Stimulated activated CD4-positive, alpha-beta T cell treated with anti-CD3 and anti-CD28 coated beads, Interleukin-2, amount 100 ng/mL, for 24 hours (primary cell): ENCODE data around the gene MND1.

Source experiments
- DNase-seq, 2 donors: peaks; one replicate each; pipeline ENCODE4 v3.0.0-alpha.2; 2020

Gene MND1, protein sequence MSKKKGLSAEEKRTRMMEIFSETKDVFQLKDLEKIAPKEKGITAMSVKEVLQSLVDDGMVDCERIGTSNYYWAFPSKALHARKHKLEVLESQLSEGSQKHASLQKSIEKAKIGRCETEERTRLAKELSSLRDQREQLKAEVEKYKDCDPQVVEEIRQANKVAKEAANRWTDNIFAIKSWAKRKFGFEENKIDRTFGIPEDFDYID

DNA sequence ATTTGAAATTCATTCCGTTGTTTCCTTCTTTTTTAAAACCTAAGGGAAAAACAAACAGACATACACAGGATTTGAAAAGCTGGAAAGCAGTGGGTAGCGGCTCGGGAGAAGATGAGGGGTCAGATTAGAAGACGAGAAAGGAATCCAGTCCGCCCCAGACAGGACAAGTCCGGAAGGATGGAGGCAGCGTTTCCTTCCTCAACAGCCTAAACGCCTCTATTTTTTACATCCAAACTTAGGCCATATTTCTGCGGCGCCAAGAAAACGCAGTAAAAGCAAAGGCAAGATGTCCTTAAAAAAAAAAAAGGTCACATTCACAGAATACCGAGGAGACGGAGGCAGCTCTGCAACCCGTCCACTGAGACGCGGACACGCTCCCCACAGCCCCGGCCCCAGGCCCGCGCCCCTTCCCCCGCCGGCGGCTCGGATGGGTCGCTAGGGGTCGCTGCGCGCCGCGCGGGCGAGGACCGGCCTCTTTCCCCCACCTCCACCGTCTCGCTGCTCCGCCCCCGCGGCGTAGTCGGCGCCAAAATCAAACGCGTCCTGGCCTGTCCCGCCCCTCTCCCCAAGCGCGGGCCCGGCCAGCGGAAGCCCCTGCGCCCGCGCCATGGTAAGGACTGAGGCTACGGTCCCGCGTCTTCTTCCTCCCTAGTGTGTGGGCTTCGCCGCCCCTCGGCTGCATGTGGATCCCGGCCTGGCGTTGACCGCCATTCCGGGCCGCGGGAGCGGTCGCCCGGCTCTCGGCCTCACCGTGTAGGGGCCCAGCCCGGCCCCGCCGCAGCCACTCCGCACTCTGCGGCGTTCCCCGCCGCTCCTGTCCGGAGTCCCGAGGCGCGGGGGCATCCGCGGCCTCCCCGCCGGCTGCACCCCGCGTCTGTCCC is at the start of gene MND1:
Gene MND1, plus strand, starts transcription at position 558 of the 881 bp plus-strand sequence. Its CDS starts 50 bp downstream, at position 608.
- peak; percentile 94 to 95 for DNase-seq

DNA sequence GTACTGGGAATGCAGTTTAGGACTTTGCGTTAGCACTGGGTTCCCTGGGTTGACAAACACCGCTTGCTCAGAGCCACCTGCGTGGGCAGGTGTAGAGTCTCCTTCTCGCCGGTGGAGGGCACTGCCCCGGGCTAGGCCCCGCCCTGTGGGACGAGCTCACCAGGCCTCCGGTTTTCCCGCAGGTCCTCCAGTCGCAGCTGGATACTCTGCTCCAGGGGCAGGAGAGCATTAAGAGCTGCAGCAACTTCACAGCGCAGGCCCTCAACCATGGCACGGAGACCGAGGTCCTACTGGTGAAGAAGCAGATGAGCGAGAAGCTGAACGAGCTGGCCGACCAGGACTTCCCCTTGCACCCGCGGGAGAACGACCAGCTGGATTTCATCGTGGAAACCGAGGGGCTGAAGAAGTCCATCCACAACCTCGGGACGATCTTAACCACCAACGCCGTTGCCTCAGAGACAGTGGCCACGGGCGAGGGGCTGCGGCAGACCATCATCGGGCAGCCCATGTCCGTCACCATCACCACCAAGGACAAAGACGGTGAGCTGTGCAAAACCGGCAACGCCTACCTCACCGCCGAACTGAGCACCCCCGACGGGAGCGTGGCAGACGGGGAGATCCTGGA is 49.2 kb upstream of the MND1 start:
- no peak for DNase-seq

DNA sequence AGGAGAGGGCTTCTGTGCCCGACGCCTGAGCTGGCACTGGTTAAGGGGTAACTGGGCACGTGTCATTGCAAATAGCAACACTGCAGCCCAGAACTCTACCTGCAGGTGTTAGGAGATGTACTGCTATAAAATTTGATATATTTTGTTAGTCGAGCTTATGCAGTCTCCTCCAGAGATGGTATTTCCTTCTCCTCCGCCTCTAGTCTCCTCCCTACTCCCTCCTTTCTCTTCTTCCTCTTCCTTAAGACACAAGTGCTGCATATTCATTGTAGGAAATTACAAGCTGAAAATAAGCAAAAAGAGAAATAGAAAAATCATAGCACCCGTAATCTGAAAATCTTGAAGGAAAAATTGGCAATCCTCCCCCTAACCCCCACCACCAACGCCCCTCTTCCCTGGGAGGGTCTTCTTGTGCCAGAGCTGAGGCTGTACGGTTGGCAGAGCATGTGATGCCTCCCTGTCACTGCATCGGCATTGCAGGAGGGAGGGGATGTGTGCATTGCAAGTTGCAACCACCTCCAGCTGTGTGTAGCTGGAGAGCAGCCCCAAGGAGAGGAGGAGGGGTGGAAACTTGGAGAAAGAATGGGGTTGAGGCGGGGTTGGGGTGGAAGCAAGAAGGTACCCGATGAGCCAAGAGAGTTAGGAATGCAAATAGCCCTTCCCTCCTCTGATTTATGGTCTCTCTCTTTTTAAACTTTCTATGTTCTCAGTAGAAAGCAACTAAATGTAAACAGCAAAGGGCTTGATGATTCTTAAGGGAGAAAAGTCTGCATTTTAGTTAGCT is 48.3 kb upstream of the MND1 start:
- no peak for DNase-seq

DNA sequence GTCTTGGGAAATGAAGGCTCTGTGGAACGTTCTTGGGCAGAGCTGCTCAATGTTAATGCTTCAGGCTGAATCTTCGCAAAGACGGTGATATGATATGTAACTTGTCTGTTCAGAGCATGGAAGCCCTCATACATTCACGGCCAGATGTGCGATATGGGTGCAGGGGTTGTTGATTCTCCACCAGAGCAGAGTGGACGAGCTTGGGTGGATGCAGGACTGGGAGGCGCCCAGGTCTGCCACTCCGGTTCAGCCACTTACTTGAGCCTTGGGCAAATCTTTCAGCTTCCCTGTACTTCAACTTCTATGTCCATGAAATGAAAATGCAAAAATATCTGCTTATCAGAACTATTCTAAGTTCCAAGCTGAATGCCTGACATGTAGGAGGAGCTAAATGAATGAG is 47.4 kb upstream of the MND1 start:
- no peak for DNase-seq

DNA sequence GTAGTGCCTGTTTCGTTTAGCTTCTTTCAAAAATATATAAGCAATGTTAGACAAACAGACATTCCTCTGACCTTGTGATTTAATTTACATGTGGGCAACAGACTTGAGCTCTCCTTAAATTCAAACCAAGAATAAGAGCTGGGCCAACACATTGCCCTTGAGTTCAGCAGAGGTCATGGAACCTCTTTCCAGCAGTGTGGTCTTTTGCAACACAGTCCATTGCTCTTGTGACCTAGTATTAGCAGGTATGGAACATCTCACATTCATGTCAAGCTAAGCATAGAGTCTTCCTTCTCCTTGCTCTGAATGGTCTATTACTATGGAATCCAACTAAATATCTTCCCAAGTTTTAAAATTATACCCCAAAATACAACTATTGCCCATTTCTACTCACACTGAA is 33.7 kb upstream of the MND1 start:
- DNase-seq: no peak

DNA sequence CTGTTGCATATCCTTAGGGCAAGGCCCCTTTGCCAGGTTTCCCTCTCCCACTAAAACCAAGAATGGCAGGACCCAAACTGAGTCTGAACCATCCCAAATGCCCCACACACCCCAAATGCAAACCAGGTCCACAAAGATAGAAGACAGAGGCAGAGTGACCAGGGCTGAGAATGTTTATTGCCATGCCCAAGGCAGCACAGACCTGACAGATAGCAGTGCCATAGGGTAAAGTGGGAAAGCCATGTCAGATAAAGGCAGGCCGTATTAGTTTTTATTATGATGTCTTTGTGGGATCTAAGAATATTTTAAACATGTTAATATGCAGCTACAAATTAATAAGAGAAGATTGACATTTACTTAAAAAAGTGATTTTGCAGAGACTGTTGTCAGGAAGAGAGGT is 29.6 kb upstream of the MND1 start:
- DNase-seq: no peak

DNA sequence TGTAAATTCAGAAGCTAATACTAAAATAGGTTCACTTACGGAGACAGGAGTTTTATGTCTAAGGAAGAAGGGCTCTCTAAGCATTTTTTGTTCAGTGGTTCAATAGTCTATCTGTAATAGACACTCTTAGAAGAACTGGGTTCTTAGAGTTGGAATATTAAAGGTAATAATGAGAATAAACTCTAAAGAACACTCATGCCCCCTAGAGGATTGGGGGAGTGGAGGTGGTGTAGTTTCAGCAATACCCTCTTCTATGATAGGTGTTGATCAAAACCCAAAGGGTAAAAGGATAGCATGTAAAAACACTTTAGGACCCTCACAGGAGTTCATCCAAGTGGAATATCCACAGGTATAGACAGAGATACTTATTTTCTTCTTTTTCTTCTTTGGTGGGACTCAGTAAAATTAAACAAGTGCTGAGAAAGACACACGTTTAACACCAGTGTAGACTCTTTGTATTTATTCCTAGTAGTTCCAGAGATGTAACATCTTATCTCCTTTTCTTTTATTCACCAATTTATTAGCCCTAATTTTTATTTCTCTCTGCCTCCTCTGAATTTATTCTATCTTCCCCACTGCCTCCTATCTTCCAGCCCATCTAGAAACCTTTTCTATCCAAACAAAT is 25.7 kb upstream of the MND1 start:
- peak in 1 of 2 donors; percentile 22 for DNase-seq

DNA sequence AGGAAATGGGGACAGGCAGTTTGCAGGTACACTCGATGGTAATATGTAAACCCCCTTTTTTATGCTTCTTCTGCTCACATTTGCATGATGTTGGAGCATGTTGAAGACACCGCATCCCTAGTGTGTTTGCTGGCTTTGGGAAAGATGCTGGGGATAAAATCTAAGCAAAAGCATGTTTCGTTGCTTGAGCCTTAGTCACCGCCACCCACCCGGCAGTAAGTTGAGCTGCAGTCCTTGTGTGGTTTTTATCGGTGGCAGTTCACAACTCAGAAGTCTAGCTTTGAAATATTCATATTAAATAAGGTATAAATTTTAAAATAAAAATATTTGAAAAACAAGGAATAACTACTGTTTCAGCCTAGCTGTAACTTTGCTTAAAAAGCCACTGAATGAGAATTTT is 21.7 kb upstream of the MND1 start:
- DNase-seq: no peak

DNA sequence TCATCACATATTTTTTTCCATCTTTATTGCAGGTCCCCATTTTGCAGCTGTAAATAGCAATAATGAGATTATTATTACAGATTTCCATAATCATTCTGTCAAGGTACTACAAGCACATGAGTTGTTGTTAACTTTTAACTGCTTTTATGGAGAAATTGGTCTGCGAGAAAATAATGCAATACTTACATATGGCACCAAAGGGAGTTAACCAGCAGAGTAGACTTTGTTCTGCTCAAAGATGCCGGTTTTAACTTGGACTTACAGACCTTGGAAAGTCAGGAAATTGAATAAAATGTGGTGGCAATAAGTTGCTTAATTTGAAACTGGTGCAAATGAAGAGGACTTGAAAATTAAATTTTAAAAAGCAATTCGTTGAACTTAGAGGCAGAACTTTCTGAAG is 20.4 kb upstream of the MND1 start:
- no peak for DNase-seq

DNA sequence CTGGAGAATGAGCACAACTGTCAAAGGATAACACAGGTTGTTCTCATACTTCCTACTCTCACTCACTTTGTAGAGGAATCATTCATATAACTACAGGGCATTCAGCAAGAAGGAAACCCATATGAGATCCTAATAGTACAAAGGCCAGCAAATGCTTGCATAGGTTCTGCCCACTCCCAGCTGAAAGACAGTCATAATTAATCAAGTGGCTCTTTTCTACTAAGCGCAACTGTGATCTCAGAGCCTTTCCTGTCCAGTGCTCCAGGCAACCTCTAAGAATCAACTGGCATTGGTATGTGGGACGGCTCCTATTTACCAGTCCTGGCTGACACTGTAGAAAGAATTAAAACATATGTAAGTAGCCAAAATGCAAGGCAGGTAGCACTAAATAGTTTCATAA is 18.9 kb upstream of the MND1 start:
- DNase-seq: no peak

DNA sequence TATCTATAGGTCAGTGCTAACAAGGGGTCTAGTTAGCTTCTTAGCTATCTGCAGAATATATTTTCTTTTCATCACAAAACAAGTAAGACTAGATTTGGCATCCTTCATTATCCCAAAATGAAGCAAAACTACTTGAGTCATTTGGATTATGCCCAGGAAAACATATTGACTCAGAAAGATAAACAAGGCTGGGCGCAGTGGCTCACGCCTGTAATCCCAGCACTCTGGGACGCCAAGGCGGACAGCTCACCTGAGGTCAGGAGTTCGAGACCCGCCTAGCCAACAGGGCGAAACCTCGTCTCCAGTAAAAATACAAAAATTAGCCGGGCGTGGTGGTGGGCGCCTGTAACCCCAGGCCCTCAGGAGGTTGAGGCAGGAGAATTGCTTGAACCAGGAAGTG is 18.0 kb upstream of the MND1 start:
- no peak for DNase-seq

DNA sequence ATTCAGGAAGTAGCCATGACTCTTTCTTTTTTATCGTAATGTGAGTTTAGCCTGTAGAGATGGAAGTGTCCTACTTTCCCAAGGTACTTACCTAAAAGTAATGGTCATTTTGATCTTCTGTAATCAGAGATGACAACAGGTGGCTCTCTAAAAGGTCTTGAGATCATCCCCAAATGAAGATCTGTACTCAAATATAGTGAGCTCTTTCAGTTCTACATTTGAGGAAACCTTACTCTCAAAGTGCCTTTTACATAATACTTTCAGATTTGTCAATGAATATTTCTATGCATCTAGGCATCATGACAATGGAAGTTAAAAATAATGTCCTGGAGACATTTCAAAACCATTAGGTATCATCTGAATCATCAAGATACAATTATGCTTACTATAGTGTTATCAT is 17.2 kb upstream of the MND1 start:
- DNase-seq: no peak

DNA sequence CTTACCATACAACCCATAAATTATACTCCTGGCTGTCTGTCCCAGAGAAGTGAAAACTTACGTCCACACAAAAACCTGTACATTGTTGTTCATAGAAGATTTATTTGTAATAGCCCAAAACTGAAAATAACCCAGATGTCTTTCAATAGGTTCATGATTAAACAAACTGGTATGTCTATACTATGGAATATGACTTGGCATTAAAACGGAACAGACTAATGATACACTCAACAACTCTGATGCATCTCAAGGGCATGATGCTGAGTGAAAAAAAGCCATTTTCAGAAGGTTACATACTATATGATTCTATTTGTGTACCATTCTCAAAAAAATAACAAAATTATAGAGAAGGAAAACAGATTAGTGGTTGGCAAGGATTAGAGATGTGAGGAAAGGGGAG is 11.6 kb upstream of the MND1 start:
- no peak for DNase-seq

DNA sequence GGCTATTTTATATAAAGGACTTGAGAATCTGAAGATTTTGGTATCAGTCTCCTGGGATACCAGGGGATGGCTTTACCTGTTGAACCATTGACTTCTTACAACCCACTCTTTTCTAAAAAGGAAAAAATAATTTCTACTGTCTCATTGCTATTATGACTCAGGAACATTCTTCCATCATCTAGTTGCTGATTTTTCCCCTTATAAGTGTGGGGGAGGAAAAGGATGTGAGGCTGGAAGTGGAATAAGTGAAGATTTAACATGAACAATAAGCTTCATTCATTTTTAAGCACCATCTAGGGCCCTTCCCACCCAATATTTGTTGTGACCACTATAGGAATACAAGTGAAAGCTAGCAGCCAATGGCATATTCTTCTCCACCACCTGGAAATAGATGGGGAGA is 10.6 kb upstream of the MND1 start:
- DNase-seq: no peak

DNA sequence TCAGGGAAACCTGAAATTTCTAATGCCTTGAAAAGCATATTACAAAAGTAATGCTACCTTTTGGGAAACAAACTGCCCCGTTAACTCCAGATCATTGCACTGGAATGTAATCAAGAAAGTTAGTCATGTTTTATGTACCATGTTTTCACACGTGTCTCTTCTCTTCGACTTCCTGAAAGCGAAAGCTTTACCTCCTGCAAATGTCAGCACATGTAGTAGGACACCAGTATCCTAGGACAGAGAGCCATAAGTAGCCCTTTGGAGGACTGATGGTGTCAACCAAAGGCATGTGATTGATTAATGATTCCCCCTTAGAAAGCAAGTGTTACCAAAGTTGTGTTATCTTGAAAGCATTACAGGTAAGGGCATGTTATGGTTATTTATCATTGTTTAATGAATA is 8.8 kb upstream of the MND1 start:
- DNase-seq: no peak

DNA sequence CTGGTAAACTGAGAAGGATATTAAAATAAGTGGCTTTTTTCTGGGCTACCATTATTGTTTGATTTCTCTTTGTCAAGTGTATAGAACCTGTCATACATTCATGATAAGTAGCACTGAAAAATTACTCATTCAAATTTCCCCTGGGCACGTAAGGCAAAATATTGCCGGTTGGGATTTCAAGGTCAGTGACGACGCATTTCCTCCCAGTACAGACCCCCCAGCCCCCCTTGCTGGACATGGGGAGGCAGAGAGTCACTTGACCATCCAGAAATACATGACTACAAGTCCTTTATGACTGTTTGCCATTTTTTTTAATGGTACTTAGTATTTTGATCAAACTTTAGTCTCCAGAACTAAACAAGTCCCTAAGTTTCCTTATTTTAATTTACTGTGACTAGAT is 6.8 kb upstream of the MND1 start:
- no peak for DNase-seq

DNA sequence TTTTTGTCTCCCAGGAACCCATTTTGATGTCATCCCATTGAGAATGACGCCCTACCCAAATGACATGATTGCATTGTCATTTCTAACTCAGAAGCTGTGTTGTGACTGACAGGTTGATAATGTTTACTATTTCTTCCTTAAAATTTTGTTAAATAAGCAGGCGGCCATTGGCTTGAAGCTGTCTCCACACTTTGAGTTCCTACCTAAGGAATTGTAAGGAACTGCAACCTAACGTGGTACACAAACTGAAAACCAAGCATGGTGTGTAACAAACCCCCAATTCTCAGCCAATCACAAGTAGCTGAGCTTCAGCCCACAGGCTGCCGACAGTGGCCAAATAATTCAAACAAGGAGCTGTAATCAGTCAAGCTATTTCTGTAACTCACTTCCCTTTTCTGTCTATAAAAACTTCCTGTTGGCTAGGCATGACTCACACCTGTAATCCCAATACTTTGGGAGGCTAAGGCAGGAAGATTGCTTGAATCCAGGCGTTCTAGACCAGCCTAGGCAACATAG is 2.9 kb upstream of the MND1 start:
- no peak for DNase-seq

DNA sequence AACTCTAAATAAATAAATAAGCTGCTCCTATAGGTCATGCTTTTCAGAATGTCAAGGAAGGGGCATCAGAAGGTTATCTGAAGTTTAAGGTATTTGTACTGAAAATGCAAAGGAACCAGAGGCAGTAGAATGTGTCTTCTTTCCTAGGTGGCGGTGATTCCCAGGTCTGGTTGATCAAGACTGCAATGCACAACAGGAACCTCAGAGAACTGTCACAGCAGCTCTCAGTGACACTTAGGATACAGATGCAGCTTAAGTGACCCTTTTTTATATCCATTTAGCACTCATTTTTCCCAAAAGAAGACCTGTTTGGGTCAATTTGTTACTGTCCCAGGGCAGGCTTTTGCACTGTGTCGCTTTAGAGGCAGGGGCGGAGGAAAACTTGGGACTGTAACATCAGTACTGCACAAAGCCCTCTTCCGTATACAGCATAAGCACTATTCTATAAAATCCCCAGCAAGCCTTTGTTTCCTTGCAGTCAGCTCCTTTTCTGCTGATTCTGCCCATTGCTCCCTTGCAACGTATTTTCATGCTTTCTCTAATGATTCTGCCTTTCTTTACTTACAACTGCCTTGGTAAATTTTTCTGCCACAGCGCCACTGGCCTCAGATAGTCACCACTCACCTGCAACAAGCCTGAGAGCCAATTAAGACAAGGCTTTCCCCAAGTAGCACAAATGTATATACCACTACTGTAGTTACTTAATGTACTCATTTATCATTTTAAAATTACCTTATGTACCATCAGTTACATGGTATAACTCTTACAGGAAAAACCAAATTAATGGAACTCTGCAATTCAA is 1.5 kb upstream of the MND1 start:
- DNase-seq: no peak

DNA sequence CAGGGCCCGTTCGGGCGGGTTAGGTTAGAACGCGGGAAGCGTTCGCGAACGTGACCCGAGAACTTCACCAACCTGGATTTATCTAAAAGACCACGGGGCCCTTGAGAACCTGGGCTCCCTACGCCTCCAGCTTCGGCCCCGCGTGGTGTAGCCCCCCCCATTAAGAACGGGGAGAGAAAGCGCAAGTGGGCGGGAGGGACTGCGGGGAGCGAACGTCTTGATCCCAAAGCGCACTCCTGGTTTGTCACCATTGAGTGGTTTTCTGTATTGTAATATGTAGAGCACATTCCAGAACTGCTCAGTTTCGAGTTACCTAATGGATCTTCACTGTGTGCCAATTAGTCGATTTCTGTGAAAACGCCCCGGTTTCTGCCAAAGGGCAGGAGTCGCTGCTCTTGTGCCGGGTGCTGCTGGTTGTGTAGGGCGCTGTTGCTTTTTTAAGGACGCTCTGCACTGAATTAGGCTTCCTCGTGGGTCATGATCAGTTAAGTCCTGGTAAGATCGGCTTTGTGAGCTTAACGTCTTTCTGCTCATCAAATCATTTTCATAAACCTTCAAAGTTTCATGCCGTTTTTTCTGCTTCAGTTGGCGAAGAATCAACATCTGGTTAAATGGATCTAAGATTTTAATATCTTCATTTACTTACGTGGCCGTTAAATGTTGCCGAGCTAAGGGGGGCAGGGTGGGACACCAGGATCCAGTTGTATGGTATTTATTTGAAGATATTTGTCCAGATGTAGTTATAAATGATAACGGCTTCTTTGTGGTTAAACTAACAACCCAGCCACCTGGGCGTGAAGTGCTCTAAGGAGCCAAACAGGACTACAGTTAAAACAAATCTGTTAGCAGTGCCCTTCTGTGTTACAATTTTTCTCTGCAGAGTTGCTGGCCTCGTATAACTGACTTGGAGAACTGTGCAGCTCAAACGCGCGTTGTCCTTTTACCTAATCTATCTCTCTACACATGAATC is 809 bp downstream of the MND1 start:
- peak; percentile 56 to 70 for DNase-seq

DNA sequence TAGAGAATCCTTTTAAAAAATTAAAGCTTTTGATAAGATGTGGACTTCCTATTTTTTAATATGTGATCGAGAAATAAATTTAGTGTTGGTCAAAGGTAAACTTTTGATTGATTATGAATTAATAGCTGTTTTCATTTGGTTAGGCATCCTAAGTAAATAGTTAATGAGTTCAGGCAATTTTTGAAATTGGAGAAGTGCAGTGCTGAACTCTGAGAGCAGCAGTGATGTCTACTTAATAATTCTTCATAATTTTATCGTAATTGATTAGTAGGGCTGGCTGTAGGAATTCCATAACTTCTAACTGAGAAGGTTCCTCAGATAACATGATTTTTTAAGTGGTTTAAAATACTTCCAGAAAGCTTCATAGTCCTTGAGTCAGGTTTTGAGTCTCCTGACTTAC is 1.5 kb downstream of the MND1 start:
- DNase-seq: no peak

DNA sequence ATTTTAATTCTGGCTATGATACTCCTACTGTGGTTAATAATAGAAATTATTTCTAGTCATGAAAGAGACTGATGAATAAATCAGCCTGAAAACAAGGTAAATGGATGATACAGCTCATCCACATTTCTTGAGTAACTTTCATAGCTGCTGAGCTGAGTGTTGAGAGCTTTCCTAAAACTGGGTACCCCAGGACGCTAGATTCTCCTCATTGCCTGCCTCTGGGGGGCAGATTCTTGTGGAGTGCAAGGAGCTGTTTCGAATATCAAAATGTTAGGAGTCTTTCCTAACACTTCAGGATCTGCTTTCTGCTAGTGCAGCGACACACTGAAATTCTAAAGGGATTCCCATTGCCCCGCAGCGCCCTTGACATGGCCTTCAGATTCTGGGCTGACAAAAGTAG is 2.1 kb downstream of the MND1 start:
- no peak for DNase-seq
